GM18858 (cell line): Measurements from ENCODE around the gene GPATCH4.
A peak's percentile ranks its signal among the peaks of the same experiment; 100 is the strongest.
"Not testable (repeated sequence)": the region's sequence is repeated elsewhere in the genome, so short reads cannot be mapped to it uniquely, and the experiment has no call there.

Source experiments
- ATAC-seq: cut with Tn5 transposase; IDR thresholded peaks from one replicate; pipeline ENCODE4 v1.9.1; 2021; ENCODE audit not compliant: unreplicated experiment

The GPATCH4 gene

GRCh38 chr1:156598731-156599432 lies 2.4 kb downstream of the GPATCH4 start:
- no peak for ATAC-seq

- ATAC-seq, result no peak
These were observed 3.2 kb downstream of the GPATCH4 start for GRCh38 chr1:156598125-156598524.

- no peak for ATAC-seq
These were observed 4.9 kb downstream of the GPATCH4 start for GRCh38 chr1:156596426-156596825.

DNA sequence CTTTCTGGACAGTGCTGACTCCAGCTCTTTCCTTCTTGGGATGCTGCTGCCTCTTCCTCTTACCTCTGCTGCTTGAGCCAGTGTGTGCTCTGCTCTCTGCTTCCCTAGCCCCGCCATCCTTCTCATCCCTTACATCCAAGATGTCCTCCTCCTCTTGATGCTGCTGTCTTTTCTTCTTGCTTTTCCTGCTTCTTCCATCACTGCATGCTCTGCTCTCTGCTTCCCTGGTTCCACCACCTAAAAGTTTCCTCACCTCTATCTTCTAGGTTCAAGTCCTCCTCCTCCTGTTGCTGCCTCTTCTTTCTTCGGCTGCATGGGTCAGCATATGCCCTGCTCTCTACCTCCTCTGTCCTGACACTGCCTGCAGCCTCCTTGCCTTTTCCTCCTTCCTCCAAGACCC lies 6.3 kb downstream of the GPATCH4 start:
- no peak for ATAC-seq

DNA sequence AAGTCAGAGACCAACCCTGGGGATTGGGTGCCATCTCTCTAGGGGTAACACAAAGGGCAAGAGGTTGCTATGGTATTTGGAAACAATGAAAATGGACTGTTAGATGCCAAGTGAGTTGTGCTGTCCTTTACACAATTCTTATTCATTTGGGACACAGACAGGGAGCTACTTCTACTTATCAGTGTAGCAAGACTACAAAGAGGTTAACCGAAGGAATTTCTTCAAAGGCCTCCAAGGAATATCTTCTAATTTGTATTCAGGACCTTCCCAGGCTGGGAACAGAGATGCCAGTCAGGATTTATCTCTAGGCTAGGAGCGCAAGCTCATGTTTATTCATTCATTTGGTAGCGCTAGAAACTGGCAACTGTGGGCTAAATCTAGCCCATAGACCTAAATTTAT lies 7.1 kb downstream of the GPATCH4 start:
- ATAC-seq, result no peak

DNA sequence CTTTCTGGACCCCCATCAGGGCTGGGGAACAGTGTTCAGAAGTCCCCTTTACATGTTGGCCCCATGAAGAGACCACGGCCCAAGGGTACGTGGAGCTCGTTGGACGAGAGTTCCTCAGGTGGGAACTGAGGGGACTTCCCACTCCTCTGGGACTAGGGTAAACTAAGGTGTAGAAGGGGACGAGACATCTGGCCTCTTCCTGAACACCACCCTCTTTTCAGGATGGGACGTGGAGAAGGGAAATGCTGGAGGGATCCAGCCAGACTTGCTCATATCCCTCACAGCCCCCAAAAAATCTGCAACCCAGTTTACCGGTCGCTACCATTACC lies 7.7 kb downstream of the GPATCH4 start:
- no peak for ATAC-seq

DNA sequence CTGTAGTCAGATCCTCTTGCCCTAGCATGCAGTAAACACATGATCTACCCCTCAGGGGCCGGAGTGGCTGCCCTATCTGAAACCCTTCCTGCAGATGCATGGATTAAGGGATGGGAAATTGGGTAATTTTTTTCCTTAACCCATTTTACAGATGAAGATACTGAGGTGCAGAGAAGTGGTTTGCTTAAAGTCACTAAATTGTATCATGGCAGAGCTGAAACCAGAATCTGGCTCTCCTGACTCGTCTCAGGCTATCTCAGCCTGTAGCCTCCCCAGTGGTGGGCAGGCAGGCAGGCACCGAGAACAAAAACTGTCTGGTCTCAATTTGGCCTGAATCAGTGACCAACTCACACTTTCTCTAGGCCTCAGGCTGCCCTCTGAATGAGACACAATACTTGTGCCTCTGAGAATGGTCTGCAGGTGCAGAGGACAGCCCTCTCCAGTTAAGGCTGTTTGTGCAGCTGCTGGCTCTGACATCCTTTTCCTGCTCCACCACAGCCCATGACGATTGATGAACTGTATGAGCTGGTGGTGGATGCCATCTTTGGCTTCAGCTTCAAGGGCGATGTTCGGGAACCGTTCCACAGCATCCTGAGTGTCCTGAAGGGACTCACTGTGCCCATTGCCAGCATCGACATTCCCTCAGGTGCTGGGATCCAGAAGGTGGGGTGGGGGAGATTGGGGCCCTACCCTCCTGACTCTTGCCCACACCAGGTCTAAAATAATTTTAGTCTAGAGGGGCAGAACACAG lies 8.2 kb downstream of the GPATCH4 start:
- no peak for ATAC-seq

GRCh38 chr1:156592158-156592909 lies 8.9 kb downstream of the GPATCH4 start:
- no peak for ATAC-seq

DNA sequence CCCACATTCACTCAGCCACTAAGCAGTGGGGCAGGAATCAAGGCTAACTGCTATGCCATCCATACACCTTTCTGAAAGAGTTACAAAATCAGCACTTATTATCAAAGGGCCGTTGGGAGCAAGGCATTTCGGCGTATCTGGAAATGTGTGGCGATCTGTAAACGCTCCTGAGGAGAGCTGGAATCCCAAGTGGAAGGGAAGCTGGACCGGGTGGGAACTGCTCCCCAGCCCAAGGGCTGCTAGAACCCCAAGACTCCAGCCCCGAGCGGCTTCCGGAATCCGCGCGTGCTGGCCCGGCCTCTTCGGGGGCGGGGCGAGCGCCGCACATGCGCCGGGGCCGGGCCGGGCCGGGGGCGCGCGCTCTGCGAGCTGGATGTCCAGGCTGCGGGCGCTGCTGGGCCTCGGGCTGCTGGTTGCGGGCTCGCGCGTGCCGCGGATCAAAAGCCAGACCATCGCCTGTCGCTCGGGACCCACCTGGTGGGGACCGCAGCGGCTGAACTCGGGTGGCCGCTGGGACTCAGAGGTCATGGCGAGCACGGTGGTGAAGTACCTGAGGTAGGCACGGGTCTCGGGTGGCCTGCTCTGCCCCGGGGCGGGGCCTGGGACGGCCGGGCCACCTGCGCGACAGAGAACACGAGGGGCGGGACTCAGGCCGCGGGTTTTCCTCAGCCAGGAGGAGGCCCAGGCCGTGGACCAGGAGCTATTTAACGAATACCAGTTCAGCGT lies 9.7 kb downstream of the GPATCH4 start, which contains the start of gene NAXE:
Gene NAXE, plus strand, starts transcription at position 345 of the 726 bp plus-strand sequence. Its CDS starts 29 bp downstream, at position 374.
- peak; percentile 60 for ATAC-seq

DNA sequence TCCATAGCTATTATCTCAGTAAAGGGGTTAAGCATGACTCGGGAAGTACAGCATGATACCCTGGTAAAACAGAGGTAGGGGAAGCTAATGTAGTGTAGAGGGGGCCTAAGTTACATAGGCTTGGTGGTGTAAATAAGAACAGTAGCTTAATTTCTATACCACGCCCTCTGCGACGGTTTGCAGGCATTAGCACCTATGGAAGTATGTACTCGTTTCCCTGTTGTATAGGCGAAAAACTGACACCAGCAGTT lies 10.2 kb downstream of the GPATCH4 start:
- no peak for ATAC-seq

- no peak for ATAC-seq
These were observed 10.7 kb downstream of the GPATCH4 start for GRCh38 chr1:156590326-156591180.

DNA sequence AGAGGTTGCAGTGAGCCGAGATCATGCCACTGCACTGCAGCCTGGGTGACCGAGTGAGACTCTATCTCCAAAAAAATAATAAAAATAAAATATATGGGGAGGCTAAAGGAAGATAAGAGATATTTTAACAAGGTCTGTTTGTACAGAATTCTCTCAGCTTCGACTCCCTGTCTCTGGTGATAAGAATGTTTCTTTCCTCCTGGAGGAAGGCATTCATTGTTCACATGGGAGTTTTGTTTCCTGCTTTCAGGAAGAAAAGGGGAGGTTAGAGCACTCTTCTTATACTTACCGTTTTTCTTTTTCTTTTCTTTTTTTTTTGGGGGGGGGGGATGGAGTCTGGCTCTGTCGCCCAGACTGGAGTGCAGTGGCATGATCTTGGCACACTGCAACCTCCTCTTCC lies 11.7 kb downstream of the GPATCH4 start:
- no peak for ATAC-seq

GRCh38 chr1:156587927-156588326 lies 13.4 kb downstream of the GPATCH4 start:
- ATAC-seq, result not testable (repeated sequence)

- no peak for ATAC-seq
These were observed 14.3 kb downstream of the GPATCH4 start for GRCh38 chr1:156586892-156587477.

DNA sequence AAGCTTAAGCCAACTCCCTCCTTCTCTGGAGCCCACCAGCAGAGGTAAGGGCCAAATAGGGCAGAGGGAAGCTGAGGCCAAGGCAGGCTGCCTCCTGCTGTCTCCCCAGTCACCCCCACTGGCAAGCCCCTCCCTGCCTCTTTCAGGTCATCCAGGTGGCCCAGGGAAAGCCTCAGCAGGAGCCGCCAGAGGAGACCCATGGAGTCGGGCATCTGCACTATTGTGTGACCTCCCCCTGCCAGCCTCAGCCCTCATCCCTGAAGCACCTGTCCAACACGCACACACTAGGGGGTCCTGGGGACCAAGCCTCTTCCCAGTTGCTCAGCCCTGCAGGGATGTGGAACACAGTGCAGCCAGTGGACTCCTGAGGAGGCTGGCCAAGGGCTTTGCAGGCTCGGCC lies 15.0 kb downstream of the GPATCH4 start:
- ATAC-seq, result no peak

DNA sequence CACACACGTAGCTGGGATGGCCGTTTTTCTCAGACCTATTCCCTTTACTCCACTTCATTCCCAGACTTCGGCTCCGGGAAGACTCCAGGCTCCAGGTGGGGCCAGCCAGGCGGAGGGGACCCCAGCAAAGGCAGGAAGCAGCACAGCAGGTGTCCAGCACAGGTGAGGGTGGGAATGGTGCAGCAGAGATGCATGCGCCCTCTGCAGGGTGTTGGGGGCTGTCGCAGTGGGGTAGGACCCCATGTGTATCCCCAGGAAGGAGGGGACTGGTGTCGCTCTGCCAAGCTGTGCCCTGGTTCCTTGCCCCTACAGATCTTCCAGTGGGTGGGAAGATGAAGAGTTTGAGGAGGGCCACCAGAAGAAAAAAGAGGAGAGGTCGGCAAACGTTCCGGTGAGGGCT lies 16.5 kb downstream of the GPATCH4 start:
- ATAC-seq, result no peak

- ATAC-seq, result no peak
These were observed 17.3 kb downstream of the GPATCH4 start for GRCh38 chr1:156583821-156584622.

- no peak for ATAC-seq
These were observed 18.8 kb downstream of the GPATCH4 start for GRCh38 chr1:156582388-156583017.
